ENCODE data around the gene OAT. TPM values are rescaled to one million over a fixed set of nuclear protein-coding genes. Genes with fewer than 3 reads are reported as not detected.

OAT gene
- total RNA-seq, 1 donor from 2014 or later, result 55.1 TPM

GRCh38 chr10:124379609-124380193 is 39.0 kb downstream of the OAT start:
- no peak overlapping the region for H3K27ac Mint-ChIP-seq
- H3K36me3 Mint-ChIP-seq, result no peaks in the 10 kb centered on the region
- no peaks in the 10 kb centered on the region for H3K9me3 Mint-ChIP-seq
- H3K4me3 Mint-ChIP-seq, result no peak overlapping the region
- peaks cover 46% of the 10 kb centered on the region for H3K27me3 Mint-ChIP-seq (ENCODE audit: low read depth)
- TF ChIP-seq, protein P1, sequence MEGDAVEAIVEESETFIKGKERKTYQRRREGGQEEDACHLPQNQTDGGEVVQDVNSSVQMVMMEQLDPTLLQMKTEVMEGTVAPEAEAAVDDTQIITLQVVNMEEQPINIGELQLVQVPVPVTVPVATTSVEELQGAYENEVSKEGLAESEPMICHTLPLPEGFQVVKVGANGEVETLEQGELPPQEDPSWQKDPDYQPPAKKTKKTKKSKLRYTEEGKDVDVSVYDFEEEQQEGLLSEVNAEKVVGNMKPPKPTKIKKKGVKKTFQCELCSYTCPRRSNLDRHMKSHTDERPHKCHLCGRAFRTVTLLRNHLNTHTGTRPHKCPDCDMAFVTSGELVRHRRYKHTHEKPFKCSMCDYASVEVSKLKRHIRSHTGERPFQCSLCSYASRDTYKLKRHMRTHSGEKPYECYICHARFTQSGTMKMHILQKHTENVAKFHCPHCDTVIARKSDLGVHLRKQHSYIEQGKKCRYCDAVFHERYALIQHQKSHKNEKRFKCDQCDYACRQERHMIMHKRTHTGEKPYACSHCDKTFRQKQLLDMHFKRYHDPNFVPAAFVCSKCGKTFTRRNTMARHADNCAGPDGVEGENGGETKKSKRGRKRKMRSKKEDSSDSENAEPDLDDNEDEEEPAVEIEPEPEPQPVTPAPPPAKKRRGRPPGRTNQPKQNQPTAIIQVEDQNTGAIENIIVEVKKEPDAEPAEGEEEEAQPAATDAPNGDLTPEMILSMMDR (IDR thresholded peaks at IDR 0.05; ENCODE audit: unreplicated experiment), result no peak
- H3K4me1 Mint-ChIP-seq, result peaks cover 11% of the 10 kb centered on the region
- DNase-seq (ENCODE audit: low spot score in 2 of 2, unreplicated experiment in 2 of 2), result no peak

GRCh38 chr10:124378881-124379471 is 39.7 kb downstream of the OAT start:
- H3K4me3 Mint-ChIP-seq, result no peak overlapping the region
- peaks cover 52% of the 10 kb centered on the region for H3K27me3 Mint-ChIP-seq (ENCODE audit: low read depth)
- no peaks in the 10 kb centered on the region for H3K9me3 Mint-ChIP-seq
- H3K27ac Mint-ChIP-seq, result no peak overlapping the region
- no peak for DNase-seq (ENCODE audit: low spot score in 2 of 2, unreplicated experiment in 2 of 2)
- TF ChIP-seq, protein P1 (IDR thresholded peaks at IDR 0.05; ENCODE audit: unreplicated experiment), result no peak
- peaks cover 11% of the 10 kb centered on the region for H3K4me1 Mint-ChIP-seq
- H3K36me3 Mint-ChIP-seq, result no peaks in the 10 kb centered on the region

DNA sequence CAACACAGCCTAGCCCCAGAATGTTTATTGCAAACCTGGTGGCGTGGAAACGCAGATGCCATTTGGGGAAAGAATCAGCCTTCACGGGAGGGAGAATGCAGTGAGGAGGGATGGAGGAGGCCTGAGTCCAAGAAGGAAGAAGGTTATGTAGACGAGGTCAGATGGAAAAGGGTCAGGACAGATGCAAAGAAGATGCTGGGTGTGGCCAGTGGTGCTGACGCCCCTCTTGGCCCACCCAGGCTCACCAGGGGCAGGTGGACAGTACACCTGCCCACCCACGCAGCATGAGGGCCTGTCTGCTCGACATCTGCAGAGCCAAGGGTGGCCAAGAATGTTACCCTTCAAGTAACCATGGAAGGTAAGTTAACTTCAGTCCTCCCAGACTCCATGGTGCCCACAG is 40.5 kb downstream of the OAT start:
- TF ChIP-seq, protein P1 (IDR thresholded peaks at IDR 0.05; ENCODE audit: unreplicated experiment), result no peak
- peaks cover 59% of the 10 kb centered on the region for H3K27me3 Mint-ChIP-seq (ENCODE audit: low read depth)
- DNase-seq (ENCODE audit: low spot score in 2 of 2, unreplicated experiment in 2 of 2), result no peak

GRCh38 chr10:124377101-124377500 is 41.6 kb downstream of the OAT start:
- H3K27me3 Mint-ChIP-seq (ENCODE audit: low read depth), result peaks cover 61% of the 10 kb centered on the region
- H3K27ac Mint-ChIP-seq, result no peak overlapping the region
- TF ChIP-seq, protein P1 (IDR thresholded peaks at IDR 0.05; ENCODE audit: unreplicated experiment), result no peak
- no peak overlapping the region for H3K4me3 Mint-ChIP-seq
- no peaks in the 10 kb centered on the region for H3K9me3 Mint-ChIP-seq
- H3K4me1 Mint-ChIP-seq, result peaks cover 11% of the 10 kb centered on the region
- no peaks in the 10 kb centered on the region for H3K36me3 Mint-ChIP-seq
- no peak for DNase-seq (ENCODE audit: low spot score in 2 of 2, unreplicated experiment in 2 of 2)

More for the DNA sequence above, 40.5 kb downstream of the OAT start:
- Mint-ChIP-seq H3K4me1 (peaks cover 11% of the 10 kb centered on the region), H3K27ac (no peak overlapping the region), H3K36me3 (no peaks in the 10 kb centered on the region), H3K9me3 (no peaks in the 10 kb centered on the region), H3K4me3 (no peak overlapping the region)

DNA sequence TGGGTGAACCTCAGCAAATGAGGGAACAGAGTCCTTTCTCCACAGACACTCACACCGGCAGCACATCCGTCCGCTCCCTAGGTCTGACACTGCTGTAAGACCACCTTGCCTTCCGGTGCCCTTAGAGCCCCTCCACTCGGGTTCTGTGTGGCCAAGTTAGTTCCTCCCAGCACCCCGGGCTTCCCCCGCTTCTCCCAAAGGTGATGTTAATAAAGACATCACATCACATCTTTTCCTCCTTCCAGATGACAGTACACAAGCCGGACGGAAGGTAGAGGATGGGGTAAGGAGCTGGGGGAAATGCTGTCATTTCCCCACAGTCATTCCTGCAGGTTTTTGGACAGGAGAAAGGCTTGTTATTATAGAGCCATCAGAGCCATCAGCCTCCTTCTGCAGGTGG is 42.3 kb downstream of the OAT start:
- Mint-ChIP-seq H3K9me3 (peaks cover 4% of the 10 kb centered on the region), H3K4me1 (peaks cover 11% of the 10 kb centered on the region), H3K27ac (no peak overlapping the region), H3K27me3 (ENCODE audit: low read depth) (peaks cover 62% of the 10 kb centered on the region), H3K36me3 (no peaks in the 10 kb centered on the region), H3K4me3 (no peak overlapping the region)
- TF ChIP-seq, protein P1 (IDR thresholded peaks at IDR 0.05; ENCODE audit: unreplicated experiment), result no peak
- no peak for DNase-seq (ENCODE audit: low spot score in 2 of 2, unreplicated experiment in 2 of 2)

Data from mesothelial cell of epicardium (in vitro differentiated cells).